Measurements from ENCODE around the gene LMCD1. TPM values are rescaled to one million over a fixed set of nuclear protein-coding genes. Genes with fewer than 3 reads are reported as not detected.

LMCD1 gene
- total and polyA plus RNA-seq, 2 of the 8 experiments (the other 6 are each of a cell fraction or from before 2014, with no cell fraction given): 12.3 to 26.5 TPM

DNA sequence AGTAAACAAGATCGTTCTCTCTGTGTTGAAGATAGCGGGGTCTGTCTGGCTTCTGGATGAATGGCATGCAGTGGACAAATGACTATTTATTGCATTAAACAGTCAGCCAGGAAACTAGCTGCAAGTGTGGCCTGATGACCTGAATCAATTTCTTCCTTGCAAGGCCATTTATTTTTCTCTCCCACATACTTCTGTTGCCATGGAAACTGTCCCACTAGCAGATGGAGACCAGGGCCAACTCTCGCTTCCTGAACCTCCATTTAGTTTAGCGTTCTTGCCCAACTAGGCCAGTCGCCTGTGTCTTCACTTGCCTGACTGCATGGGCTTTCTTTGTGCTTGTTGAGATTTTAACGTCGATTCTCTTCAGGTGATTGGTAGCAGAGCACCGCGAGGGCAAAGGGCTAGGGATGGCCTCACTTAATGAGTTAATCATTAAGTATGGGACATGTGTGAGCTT, 27.6 kb downstream of the LMCD1 start:
- Histone ChIP-seq H3K36me3 (ENCODE audit: control insufficient read depth in 2 of 4, insufficient read depth in 4 of 4, low read length in 3 of 4) (no peaks in the 10 kb centered on the region), H3K9me3 (ENCODE audit: insufficient read depth in 2 of 2, low read depth in 1 of 2, low read length in 1 of 2) (no peaks in the 10 kb centered on the region), H2BK15ac (ENCODE audit: low read length) (no peak overlapping the region), H2BK20ac (ENCODE audit: low read length) (no peak overlapping the region), H3K18ac (ENCODE audit: extremely low read depth, low read length) (no peak overlapping the region), H3K56ac (replicated peaks; ENCODE audit: insufficient read length, low read depth, low read length) (no peak overlapping the region), H3K9ac (replicated peaks in 1 of 4; ENCODE audit: extremely low read depth in 1 of 4, low read depth in 3 of 4, low read length in 3 of 4) (no peak overlapping the region), H2BK12ac (ENCODE audit: low read depth, low read length) (no peak overlapping the region), H3K23ac (ENCODE audit: insufficient read length) (no peak overlapping the region), H2BK120ac (replicated peaks; ENCODE audit: low read depth, low read length) (no peak overlapping the region), H4K8ac (ENCODE audit: extremely low read depth, insufficient read depth, low read length) (no peak overlapping the region), H4K20me1 (replicated peaks in 1 of 2; ENCODE audit: control insufficient read depth in 1 of 2, insufficient read depth in 2 of 2, low read length in 2 of 2) (no peaks in the 10 kb centered on the region), H3K27me3 (replicated peaks in 1 of 4; ENCODE audit: control insufficient read depth in 3 of 4, extremely low read depth in 1 of 4, insufficient read depth in 3 of 4, low read length in 3 of 4) (no peaks in the 10 kb centered on the region), H4K91ac (replicated peaks; ENCODE audit: insufficient read length, low read length) (no peak overlapping the region), H2AK5ac (ENCODE audit: low read depth, low read length) (no peak overlapping the region), H3K27ac (ENCODE audit: low read depth, low read length) (no peak overlapping the region), H4K5ac (ENCODE audit: insufficient read length, low read depth, low read length) (no peak overlapping the region), H3K14ac (ENCODE audit: insufficient read length) (no peak overlapping the region), H2BK5ac (ENCODE audit: low read depth, low read length) (no peak overlapping the region), H3K4me3 (ENCODE audit: extremely low read depth in 1 of 4, insufficient read depth in 2 of 4, low read depth in 3 of 4, low read length in 4 of 4) (no peak overlapping the region), H3K79me1 (ENCODE audit: low read depth, low read length) (0 out of 2 replicates have a peak, but pooled peaks cover 2% of the 10 kb centered on the region), H3K4me1 (replicated peaks in 1 of 4; ENCODE audit: control insufficient read depth in 3 of 4, insufficient read depth in 4 of 4, low read length in 3 of 4) (peaks cover 0 to 5% (median 1%) of the 10 kb centered on the region in 4 experiments; a peak in 4 of 7 replicates), H3K79me2 (ENCODE audit: control insufficient read depth in 1 of 2, insufficient read depth in 2 of 2, low read length in 2 of 2) (no peaks in the 10 kb centered on the region), H2AFZ (ENCODE audit: low read length) (no peak overlapping the region), H3K4me2 (ENCODE audit: insufficient read depth in 1 of 2, low read depth in 2 of 2, low read length in 2 of 2) (no peak overlapping the region), H3K23me2 (ENCODE audit: low read depth, low read length) (no peaks in the 10 kb centered on the region), H3K4ac (replicated peaks; ENCODE audit: insufficient read length, low read depth, low read length) (no peak overlapping the region)
- FAIRE-seq (no peak), DNase-seq (ENCODE audit: low read depth in 1 of 2, low spot score in 2 of 2) (no peak)
- ChIA-PET CTCF (ENCODE audit: partially characterized antibody) (interaction anchor here (1.0 to 1.4 kb wide), 2 partner anchors 17 to 134 kb away, joined by 3 to 4 read pairs; no protein-coding TSS in a partner anchor), POLR2A (ENCODE audit: partially characterized antibody) (interaction anchor here (1.5 kb wide), 1 partner anchor 30 kb away, joined by 3 read pairs; no protein-coding TSS in a partner anchor)
- WGBS, 2 experiments (ENCODE audit: extremely low coverage in 1 of 2, insufficient coverage in 1 of 2, insufficient read length in 1 of 2, insufficient replicate concordance in 2 of 2, low coverage in 1 of 2, low lambda C conversion rate in 2 of 2, missing lambda C conversion rate in 1 of 2): 85% methylated on average over 9 of the region's 9 CpGs; no CpG with 5 or more reads in 1 of the 2 experiments
- no peak for TF ChIP-seq MAFK (IDR thresholded peaks at IDR 0.05; ENCODE audit: low read depth, low read length)
- no peak for TF ChIP-seq SRF (IDR thresholded peaks at IDR 0.05; ENCODE audit: low read depth, low read length)
- TF ChIP-seq, protein P1, sequence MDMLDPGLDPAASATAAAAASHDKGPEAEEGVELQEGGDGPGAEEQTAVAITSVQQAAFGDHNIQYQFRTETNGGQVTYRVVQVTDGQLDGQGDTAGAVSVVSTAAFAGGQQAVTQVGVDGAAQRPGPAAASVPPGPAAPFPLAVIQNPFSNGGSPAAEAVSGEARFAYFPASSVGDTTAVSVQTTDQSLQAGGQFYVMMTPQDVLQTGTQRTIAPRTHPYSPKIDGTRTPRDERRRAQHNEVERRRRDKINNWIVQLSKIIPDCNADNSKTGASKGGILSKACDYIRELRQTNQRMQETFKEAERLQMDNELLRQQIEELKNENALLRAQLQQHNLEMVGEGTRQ (IDR thresholded peaks at IDR 0.05; ENCODE audit: low read length): no peak
- no peak for TF ChIP-seq GTF2F1 (IDR thresholded peaks at IDR 0.05; ENCODE audit: borderline replicate concordance, low read depth, low read length)
- TF ChIP-seq BRCA1 (IDR thresholded peaks at IDR 0.05; ENCODE audit: low read depth, low read length): no peak
- no peak for TF ChIP-seq ZNF274 (IDR thresholded peaks at IDR 0.05; ENCODE audit: borderline replicate concordance, extremely low read depth, low read length)
- TF ChIP-seq RFX5 (IDR thresholded peaks at IDR 0.05; ENCODE audit: borderline replicate concordance, low read depth, low read length): no peak
- TF ChIP-seq, protein P2, sequence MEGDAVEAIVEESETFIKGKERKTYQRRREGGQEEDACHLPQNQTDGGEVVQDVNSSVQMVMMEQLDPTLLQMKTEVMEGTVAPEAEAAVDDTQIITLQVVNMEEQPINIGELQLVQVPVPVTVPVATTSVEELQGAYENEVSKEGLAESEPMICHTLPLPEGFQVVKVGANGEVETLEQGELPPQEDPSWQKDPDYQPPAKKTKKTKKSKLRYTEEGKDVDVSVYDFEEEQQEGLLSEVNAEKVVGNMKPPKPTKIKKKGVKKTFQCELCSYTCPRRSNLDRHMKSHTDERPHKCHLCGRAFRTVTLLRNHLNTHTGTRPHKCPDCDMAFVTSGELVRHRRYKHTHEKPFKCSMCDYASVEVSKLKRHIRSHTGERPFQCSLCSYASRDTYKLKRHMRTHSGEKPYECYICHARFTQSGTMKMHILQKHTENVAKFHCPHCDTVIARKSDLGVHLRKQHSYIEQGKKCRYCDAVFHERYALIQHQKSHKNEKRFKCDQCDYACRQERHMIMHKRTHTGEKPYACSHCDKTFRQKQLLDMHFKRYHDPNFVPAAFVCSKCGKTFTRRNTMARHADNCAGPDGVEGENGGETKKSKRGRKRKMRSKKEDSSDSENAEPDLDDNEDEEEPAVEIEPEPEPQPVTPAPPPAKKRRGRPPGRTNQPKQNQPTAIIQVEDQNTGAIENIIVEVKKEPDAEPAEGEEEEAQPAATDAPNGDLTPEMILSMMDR (IDR thresholded peaks at IDR 0.05; ENCODE audit: control extremely low read depth in 1 of 3, insufficient read depth in 1 of 3, low read depth in 1 of 3, low read length in 3 of 3): no peak
- TF ChIP-seq, protein P3, sequence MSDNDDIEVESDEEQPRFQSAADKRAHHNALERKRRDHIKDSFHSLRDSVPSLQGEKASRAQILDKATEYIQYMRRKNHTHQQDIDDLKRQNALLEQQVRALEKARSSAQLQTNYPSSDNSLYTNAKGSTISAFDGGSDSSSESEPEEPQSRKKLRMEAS (IDR thresholded peaks at IDR 0.05): no peak
- no peak for TF ChIP-seq GABPA (IDR thresholded peaks at IDR 0.05; ENCODE audit: borderline replicate concordance, insufficient read depth, low read length)

All from H1 (cell line).